HG02885 (cell line): ENCODE measurements around the gene COL23A1.

Source experiments
- ATAC-seq: cut with Tn5 transposase; IDR thresholded peaks from one replicate; pipeline ENCODE4 v1.9.1; 2021; ENCODE audit warnings: mild to moderate bottlenecking; ENCODE audit not compliant: unreplicated experiment, poor library complexity

Gene COL23A1

GRCh38 chr5:178560911-178561310 is 29.3 kb downstream of the COL23A1 start:
- ATAC-seq, result no peak

- no peak for ATAC-seq
Observed at GRCh38 chr5:178557416-178557815, 32.8 kb downstream of the COL23A1 start.

- no peak for ATAC-seq
Observed at GRCh38 chr5:178555771-178556211, 34.4 kb downstream of the COL23A1 start.

DNA sequence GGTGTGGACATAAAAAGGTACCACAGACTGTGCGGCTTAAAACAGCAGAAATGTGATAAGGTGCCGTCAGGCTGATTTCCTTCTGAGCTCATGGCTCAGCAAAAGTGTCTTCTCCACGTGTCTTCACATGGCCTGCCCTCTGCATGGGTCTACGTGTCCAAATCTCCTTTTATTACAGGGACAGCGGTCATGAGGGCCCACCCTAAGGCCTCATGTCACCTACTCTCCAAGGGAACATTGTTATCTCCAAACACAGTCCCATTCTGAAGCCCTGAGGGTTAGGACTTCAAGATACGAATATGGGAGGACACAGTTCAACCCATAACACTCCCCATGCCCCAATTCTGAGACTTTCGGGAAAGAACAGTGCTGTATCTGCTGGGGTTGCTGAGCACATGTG is 35.2 kb downstream of the COL23A1 start:
- no peak for ATAC-seq

GRCh38 chr5:178554311-178554710 is 35.9 kb downstream of the COL23A1 start:
- no peak for ATAC-seq

GRCh38 chr5:178553517-178553916 is 36.7 kb downstream of the COL23A1 start:
- no peak for ATAC-seq

GRCh38 chr5:178551468-178551867 is 38.7 kb downstream of the COL23A1 start:
- ATAC-seq, result no peak

- no peak for ATAC-seq
Observed at GRCh38 chr5:178551059-178551458, 39.1 kb downstream of the COL23A1 start.

- no peak for ATAC-seq
Observed at GRCh38 chr5:178548746-178549145, 41.4 kb downstream of the COL23A1 start.

DNA sequence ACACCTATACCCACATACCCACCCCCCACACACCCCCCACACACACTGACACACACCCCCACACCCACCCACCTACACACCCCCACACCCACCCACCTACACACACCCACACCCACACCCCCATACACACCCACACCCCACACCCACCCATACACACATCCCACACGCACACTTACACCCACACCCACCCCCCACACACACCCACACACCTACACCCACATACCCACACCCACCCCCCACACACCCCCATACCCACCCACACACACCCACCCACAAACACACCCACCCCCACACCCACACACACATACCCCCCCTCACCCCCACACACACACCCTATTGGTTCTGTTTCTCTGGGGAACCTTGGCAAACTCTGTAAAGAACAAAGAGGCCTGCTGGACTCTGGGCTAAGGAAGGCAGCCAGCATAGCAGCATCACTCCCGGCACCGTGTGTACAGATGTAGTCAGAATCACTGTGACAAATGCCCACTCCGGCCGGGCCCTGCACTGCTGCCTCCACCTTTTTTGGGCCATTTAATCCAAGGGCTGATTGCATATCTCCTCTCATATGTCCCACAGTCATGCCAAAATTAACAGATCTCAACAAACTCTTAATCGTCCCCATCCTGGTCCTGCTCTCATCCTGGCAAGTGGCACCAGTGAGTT is 42.3 kb downstream of the COL23A1 start:
- no peak for ATAC-seq

- no peak for ATAC-seq
Observed at GRCh38 chr5:178547052-178547666, 43.0 kb downstream of the COL23A1 start.

DNA sequence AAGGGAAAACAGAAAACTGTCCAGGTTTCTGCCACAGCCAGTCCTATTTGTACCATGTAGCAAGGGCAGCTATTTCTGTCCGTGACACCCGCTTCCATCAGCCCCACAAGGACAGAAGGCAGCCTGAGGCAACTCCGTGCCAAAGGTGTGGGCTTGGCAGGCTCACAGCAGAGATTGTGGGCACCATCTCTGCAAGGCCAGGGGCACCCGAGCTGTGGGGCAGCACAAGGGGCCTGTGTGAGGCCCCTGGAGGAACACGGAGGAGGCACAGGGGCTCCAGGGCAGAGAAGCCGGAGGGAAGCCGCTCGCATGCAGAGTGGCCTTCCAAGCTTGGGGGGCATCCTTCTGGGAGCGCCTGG is 43.5 kb downstream of the COL23A1 start:
- no peak for ATAC-seq

GRCh38 chr5:178545941-178546674 is 44.1 kb downstream of the COL23A1 start:
- no peak for ATAC-seq

DNA sequence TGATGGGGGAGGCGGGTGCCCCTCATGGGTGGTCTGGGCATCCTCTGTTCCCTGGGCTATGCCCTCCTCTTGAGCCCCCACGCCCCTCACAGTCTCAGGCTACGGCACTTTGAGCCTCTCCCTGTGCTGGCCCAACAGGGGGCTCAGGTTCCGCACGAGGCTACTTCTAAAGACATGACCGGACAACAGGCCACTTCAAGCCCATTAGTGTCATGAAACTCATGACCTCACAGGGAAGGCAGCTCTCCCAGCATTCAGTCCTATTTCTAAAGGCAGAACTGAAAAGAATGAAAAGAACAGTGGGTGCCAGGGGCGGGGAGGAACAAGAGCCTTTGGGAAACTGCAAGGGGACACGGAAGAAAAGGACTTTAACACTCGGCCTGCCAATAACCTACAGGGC is 45.0 kb downstream of the COL23A1 start:
- ATAC-seq, result no peak

DNA sequence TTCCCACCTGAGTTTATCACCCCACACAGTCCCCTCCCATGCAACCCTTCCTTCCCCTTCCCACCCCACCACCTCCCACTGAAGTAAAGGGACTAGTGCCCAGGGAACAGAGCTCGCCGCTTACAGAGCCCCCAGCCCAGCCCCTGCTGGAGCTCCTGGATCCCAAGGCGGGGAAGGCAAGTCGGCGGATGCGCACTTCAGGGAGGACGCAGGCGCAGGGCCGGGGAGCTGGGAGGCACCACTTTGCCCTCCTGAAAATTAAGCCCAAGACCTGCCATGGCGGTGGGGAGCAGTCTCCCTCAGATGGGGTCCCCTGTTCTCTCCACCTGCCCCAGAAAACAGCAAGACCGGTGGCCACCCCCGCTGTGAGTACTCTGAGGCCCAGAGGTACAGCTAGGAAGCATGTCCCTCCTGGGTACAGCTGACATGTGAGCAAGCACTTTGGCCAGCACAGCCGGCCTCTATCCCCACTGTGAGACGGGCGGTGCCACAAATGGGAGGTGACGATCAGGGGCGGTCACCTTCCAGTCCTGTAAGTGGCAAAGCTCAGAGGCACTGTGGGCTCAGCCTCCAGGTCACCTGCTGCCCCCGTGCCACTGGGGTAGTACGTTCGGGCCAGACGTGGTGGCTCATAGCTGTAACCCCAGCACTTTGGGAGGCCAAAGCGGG is 45.9 kb downstream of the COL23A1 start:
- ATAC-seq, result no peak

DNA sequence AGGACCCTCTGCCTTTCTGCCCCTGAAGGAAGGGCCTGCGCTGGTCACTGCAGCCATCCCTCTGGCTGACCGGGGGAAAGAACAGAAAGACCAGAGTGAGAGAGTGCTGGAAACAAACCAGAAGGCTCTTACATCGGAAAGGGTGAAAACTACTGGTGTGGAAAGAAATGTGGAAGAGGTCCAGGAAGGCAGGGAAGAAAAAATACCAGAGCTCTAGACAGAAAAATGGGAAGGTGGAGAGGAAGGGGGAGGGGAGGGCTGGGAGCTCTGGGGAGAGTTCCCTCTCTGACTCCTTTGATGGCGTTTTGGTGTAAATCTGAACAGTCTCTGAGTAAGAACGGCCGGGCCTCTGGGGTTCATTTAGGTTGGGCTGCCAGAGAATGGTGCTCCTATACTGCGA is 47.7 kb downstream of the COL23A1 start:
- ATAC-seq, result no peak

DNA sequence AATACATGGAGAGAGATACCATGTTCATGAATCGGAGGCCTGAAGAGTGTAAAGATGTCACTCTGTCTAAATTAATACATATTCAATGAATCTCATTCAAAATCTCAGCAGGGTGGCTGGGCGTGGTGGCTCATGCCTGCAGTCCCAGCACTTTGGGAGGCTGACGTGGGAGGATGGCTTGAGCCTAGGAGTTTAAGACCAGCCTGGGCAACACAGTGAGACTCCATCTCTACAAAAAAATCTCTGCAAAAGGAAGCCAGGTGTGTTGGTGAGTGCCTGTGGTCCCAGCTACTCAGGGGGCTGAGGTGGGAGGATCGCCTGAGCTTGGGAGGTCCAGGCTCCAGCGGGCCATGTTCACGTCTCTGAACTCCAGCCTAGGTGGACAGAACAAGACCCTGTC is 49.7 kb downstream of the COL23A1 start:
- no peak for ATAC-seq

DNA sequence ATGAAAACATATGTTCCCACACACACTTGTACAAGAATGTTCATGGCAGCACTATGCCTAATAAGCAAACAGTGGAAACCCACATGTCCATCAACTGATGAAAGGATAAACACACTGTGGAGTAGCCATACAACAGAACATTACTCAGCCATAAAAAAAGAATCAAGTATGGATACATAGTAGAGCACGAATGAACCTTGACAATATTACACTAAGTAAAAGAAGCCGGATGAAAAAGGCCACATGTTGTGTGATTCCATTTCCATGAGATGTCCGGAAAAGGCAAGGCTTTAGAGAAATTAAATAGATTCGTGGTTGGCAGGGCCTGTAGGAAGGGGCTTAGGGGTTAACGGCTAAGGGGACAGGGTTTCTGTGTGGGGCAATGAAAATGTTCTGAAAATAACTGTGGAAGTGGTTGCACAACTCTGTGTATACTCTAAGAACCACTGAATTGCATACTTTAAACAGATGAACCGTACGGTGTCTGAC is 51.4 kb downstream of the COL23A1 start:
- no peak for ATAC-seq

GRCh38 chr5:178537467-178538371 is 52.5 kb downstream of the COL23A1 start:
- ATAC-seq, result no peak
